Measurements from ENCODE around the gene ADAT1.

Gene ADAT1

DNA sequence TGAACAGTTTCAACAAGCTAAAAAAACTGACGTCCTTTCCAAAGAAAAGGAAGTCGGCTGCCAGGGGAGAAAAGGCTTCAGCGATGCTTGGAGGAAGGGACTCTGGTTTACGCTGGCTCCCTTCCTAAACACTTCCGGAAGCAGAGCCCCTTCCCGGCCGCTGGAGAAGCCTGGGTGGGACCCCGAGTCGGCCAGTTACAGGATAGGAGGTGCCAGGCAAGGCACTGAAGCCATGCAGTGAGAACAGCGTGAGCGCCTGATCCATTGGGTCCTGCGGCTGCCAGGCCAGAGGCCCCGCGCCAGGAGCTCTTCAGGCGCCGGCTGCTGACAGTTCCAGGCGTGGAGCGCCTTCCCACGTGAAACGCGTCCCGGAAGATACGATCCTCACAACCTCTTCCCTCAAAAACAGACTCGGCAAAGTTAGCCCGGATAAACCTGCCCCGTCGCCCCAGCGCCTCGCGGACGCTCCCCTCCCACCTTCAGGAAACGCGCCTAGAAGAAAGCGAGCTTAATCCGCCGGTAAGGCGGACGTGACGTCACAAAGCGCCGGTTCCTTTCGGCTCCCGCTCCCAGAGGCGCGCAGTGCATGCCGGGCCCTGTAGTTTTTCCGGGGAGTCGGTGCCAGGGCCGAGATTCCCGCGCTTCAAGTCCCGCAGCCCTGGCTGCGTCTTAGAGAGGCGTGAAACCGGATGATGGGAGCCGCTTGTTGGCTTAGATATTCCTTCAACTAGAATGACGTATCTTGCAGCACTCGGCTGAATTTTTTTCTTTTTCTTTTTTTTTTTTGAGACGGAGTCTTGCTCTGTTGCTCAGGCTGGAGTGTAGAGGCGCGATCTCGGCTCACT lies at the start of gene ADAT1:
TSS of gene ADAT1 (minus strand) at position 521 of the 845 bp plus-strand sequence. CDS start 2,482 bp downstream, outside the sequence.
- peak; percentile 97 for DNase-seq

DNA sequence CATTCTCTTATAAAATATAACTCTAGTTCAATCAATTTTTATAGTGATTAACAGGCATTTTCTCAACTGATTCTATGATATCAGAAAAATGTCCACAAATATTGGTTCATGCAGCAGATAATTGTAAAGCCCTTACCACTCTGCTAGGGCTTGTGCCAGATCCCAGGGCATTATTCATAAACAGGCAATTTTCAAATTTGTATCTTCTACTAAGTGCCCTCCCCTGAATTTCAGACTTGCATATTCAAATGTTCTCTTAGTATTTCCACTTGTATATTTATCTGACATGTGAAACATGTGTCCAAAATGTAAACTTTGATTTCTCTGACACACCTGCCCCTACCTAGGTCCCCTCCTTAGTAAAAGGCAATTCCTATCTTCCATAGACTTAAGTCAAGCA lies 44.4 kb upstream of the ADAT1 start:
- no peak for DNase-seq

GRCh38 chr16:75660726-75661302 lies 37.7 kb upstream of the ADAT1 start:
- no peak for DNase-seq

DNA sequence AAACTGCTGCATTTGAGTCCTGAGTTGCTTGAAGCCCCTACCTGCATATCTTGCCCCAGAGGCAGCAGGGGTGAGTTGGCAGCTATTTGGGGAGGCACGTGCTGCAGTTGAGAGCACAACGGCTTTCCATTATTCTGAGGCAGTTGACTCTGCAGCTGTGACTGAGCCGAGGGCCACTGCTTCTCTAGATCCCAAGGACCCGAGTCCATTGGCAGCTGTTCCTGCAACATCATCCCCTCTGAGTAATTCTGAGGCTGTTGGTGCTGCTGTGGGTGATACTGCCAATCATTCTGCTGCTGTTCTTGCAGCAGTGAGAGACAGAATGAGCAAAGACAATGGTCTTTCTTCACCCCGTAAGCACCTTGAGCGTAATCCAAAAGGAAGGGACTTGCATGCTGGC lies 37.2 kb upstream of the ADAT1 start:
- no peak for DNase-seq

- no peak for DNase-seq
These were observed 35.1 kb upstream of the ADAT1 start for GRCh38 chr16:75658175-75658574.

GRCh38 chr16:75653922-75654321 lies 30.8 kb upstream of the ADAT1 start:
- DNase-seq = no peak

DNA sequence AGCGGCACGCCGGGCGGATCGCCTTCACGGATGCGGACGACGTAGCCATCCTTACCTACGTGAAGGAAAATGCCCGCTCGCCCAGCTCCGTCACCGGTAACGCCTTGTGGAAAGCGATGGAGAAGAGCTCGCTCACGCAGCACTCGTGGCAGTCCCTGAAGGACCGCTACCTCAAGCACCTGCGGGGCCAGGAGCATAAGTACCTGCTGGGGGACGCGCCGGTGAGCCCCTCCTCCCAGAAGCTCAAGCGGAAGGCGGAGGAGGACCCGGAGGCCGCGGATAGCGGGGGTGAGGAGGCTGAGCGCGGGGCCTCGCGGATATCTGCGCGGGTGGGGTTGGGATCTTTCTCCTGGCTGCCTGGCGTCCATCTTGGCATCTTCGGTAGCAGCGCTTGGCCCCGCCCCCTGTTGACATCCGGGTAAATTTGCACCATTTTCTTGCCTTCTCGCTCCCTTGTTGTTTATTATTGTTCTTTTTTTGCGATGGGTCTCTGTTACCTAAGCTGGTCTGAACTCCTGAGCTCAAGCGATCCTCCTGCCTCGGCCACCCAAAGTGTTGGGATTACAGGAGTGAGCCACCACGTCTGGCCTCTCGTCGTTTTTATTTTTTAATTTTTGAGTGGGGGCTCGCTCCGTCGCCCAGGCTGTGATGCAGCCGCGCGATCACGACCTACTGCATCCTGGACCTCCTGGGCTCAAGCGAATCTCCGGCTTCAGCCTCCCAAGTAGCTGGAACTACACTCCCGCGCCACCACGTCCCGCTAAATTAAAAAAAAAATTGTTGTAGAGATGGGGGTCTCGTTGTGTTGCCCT lies 25.4 kb upstream of the ADAT1 start:
- DNase-seq = peak; percentile 88

DNA sequence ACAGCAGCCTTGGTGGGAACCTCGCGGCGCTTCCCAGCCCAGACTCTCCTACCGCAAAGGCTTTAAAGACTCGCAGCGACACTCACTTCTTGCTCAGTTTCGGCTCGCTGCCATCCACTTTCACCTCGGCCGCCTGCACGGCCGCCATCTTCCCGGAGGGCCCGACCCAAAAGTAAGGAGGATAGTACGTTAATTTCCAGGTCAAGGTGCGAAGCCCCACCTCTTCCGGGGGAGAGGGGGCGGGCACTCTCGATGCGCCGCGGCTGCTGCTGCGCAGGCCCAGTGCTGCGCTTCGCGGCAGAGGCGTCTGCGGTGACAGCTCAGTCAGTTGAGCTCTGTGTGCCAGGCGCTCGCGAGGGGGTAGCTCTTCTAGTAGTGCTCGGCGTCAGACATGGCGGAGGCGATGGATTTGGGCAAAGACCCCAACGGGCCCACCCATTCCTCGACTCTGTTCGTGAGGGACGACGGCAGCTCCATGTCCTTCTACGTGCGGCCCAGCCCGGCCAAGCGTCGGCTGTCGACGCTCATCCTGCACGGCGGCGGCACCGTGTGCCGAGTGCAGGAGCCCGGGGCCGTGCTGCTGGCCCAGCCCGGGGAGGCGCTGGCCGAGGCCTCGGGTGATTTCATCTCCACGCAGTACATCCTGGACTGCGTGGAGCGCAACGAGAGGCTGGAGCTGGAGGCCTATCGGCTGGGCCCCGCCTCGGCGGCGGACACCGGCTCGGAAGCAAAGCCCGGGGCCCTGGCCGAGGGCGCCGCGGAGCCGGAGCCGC lies 24.6 kb upstream of the ADAT1 start, which contains the start of the genes KARS1 and TERF2IP:
TSS of gene KARS1 (minus strand) at position 174 of the 773 bp plus-strand sequence. CDS start at position 148, 26 bp downstream.
TSS of gene TERF2IP (plus strand) at position 282 of the 773 bp plus-strand sequence. CDS start at position 392, 110 bp downstream.
- DNase-seq = peak; percentile 94

DNA sequence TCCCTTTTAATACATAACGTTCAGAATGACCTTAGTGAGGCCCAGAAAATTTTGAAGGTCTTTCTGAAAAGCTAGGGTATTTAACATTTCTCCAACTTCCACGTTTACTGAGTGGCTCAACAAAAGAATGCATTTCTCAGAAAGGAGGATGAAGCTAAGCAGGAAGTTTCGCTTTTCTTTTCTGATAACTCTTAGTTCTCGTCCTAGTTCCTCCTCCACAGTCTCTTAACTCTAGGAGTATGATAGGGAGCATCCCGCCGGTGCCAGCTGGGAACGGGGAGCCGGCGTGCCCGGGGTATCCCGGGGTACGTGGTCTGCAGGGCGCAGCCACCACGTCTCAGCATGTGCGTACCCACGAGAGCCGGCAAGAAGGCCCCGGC lies 24.0 kb upstream of the ADAT1 start:
- DNase-seq = no peak

DNA sequence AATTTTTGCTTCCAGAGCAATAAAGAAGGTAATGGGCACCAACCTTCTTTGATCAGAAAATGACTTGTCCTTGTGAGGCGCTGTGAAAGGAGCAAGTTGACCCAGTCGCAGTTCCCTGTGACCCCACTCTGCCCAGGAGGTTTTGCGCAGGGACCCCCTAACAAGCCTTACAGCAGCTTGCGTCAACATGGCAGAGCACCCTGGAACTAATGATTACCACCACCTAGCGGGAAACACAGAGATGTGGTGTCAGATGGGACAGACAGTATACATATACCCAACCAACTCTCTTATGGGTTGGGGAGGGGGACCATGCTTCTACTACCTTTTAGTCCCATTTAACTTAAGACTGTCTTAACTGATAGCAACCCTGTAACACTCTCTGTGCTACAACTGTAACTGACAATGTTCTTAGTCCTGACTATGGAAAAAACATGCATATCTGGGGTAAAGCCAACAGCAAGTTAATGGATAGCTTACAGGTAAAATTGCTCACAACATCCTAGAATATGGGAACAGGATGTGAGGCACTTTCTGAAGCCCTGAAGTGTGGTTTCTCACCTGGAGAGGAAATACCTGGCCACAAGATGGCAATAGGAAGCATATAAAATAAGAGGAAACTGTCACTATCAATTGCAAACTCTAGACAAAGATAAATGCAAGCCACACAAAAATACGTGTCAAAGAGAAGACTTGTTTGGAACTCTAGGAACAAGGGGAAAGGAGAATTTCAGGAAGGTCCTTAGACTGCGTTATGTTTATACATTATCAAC lies 21.3 kb upstream of the ADAT1 start:
- DNase-seq = no peak

GRCh38 chr16:75640598-75640997 lies 17.5 kb upstream of the ADAT1 start:
- no peak for DNase-seq

DNA sequence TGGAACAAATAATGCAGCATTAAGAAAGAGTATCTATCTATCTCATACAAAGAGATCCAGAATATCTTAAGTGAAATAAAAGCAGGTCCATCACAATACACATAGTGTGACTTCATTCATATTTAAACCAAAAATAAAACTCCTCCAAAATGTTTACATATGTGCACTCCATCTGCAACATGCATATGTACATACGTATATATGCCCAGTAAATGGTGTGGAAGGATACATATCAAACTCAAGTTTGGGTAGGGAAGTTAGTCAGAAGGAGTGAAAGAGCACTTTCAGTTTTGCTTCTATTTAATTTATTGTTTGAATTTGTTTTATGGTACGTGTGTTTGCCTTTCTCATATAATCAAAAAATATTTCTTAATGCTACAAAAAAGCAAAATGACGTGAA lies 12.0 kb upstream of the ADAT1 start:
- DNase-seq = no peak

DNA sequence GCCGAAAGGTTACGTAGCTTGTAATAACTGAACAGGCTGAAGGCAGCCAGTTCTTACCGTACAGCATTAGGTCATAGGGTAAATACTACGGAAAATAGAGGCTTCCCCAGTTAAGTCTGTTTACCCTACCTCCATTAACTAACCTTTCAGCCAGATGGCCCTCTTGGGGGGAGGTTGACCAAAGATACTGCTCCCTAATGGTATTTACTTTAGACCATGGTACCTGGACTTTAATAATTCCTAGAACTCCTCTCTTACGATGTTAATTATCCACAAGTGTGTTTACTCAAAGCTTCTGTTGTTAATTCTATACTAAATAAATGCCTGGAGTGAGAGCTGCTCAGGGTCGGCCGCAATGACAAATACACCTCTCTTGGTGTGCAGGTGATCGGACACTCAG lies 9.8 kb upstream of the ADAT1 start:
- no peak for DNase-seq

DNA sequence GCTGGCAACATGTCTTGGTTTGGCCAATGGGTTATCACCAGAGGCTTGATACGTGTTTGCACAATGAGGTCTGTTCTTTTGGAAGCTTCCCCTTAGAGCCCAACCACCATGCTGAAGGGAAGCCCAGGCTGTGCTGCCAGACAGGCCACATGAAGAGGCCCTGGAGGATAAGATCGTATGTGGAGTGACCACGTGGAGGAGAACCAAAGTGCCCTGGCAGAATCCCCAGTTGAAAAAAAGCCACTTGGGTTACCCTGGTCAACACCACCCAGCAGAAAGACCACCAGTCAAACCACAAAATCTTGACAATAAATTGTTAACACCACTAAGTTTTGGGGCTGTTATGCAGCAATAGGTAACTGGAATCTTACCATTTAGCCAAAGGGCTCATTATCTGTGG lies 7.0 kb upstream of the ADAT1 start:
- no peak for DNase-seq

DNA sequence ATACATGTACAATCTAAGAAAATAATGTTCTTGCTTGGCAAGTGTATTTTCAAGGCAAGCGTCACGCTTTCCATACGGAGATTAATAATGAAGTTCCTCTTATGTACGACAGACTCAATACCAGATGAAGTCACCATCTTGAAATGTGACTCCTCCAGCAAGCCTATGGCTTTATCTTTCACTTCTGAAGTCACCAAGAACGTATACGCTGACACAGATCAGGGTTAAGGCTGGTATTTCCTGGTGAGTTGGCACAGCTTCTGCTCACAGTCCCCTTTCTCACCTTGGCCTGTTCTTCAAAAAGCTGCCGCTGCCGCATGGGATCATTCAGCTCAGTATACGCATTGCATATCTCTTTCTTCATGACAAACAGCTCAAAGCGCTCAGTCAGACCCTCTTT lies 6.1 kb upstream of the ADAT1 start:
- DNase-seq = no peak

DNA sequence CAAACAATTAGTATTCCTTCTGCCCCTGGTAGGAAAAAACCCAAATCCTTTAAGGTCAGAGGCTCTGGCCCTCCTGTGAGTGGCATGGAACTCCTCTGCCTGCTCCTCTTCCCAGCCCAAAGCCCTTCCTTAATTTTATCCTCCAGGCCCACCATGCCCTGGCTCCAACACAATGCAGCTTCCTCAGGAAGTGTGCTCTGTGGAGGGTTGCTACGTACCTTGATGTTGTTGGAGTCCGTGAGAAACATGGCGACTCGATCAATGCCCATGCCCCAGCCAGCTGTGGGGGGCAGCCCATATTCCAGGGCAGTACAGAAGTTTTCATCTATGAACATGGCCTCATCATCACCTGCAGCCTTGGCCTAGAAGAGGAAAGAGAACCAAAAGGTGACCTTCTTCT lies 5.3 kb upstream of the ADAT1 start:
- no peak for DNase-seq

- DNase-seq = no peak
These were observed 4.8 kb upstream of the ADAT1 start for GRCh38 chr16:75627851-75628250.

- no peak for DNase-seq
These were observed 3.7 kb upstream of the ADAT1 start for GRCh38 chr16:75626806-75627205.

GRCh38 chr16:75624921-75625334 lies 1.8 kb upstream of the ADAT1 start:
- no peak for DNase-seq

DNA sequence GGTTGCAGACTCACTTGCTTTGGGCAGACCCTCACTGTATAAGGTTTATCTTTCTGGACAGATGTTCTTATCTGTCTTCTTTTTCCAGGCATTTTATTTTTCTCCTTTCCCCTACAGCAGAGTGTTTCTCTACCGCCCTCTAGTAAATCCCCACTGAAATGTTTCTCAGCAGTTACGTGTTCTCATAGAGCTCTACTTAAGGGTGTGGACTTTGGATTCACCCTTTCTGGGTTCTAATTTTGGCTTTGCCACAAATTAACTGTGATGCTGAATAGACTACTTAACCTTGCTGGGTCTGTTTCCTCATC lies 2.0 kb downstream of the ADAT1 start:
- no peak for DNase-seq

GRCh38 chr16:75620326-75621169 lies 2.5 kb downstream of the ADAT1 start:
- no peak for DNase-seq

Measured in stimulated activated CD4-positive, alpha-beta T cell treated with anti-CD3 and anti-CD28 coated beads, Interleukin-4, amount 100 ng/mL, for 1 hour (primary cell).